ENCODE measurements around the gene MTG2. TPM values are rescaled to one million over a fixed set of nuclear protein-coding genes. Genes with fewer than 3 reads are reported as not detected.

MTG2 gene
- total RNA-seq, 1 experiment from 2014 or later, result 56.8 TPM

DNA sequence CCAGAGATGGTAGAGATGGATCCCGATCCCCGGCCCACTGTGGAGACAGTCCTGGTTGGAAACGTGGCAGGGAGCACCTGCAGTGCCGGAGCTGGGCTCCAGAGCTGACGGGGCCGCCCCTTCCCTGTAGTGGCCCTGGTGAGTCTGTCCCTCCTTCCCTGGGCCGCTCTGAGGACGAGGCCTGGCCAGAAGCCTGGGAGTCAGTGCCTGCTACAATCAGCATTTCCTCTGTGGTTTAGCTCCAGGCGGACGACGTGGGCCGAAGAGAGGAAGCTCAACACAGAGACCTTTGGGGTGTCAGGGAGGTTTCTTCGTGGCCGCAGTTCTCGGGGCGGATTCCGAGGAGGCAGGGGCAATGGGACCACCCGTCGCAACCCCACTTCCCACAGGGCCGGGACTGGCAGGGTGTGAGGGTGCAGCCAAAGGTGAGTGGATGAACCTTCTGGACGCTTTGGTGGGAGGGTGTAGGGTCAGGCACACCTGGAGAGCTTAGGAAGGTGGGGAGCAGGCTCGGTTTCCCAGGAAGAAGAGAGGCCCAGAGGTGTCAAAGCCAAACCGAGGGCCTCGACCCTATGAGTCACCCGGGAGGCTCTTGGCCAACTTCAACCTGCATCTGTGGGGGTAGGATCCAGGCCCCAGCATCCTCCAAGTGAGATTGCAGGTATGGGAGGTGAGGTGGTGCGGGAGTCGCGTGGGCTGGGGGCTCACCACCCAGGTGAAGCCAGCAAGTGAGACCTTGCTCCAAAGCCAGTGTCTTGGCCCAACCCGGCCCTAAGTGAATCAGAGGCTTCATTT is 49.6 kb upstream of the MTG2 start:
- H3K36me3 ChIP-seq (ENCODE audit: control insufficient read depth, insufficient read depth, low read length), result peaks cover 37% of the 10 kb centered on the region
- no peaks in the 10 kb centered on the region for H3K27me3 ChIP-seq (ENCODE audit: control insufficient read depth, insufficient read depth, low read length)
- BruUV-seq (replicated peaks), result no TSS peak
- no peaks in the 10 kb centered on the region; the same call in 1 of the 2 replicates for H3K4me1 ChIP-seq (ENCODE audit: control insufficient read depth, insufficient read depth, low read length)
- no peak overlapping the region for H3K4me3 ChIP-seq (ENCODE audit: low read depth in 2 of 2, low read length in 2 of 2)
- ATAC-seq (no peak), DNase-seq (ENCODE audit: low read depth, low spot score) (no peak)
- in situ Hi-C loops (cut with HindIII; ENCODE audit: low pct_unique_long_range_greater_than_20kb, low sequenced_read_pairs) (no loop called here), intact Hi-C loops (cut with micrococcal nuclease; ENCODE audit: unreplicated experiment) (no loop called here)
- CTCF ChIA-PET, result no interaction called here
- no peak overlapping the region for H3K27ac ChIP-seq (ENCODE audit: low read length)
- no peak for TF ChIP-seq TCF7L2 (IDR thresholded peaks at IDR 0.05; ENCODE audit: low read depth, low read length)
- no peak for TF ChIP-seq POLR2AphosphoS5 (IDR thresholded peaks at IDR 0.05; ENCODE audit: low read depth, low read length)
- TF ChIP-seq, protein P1, sequence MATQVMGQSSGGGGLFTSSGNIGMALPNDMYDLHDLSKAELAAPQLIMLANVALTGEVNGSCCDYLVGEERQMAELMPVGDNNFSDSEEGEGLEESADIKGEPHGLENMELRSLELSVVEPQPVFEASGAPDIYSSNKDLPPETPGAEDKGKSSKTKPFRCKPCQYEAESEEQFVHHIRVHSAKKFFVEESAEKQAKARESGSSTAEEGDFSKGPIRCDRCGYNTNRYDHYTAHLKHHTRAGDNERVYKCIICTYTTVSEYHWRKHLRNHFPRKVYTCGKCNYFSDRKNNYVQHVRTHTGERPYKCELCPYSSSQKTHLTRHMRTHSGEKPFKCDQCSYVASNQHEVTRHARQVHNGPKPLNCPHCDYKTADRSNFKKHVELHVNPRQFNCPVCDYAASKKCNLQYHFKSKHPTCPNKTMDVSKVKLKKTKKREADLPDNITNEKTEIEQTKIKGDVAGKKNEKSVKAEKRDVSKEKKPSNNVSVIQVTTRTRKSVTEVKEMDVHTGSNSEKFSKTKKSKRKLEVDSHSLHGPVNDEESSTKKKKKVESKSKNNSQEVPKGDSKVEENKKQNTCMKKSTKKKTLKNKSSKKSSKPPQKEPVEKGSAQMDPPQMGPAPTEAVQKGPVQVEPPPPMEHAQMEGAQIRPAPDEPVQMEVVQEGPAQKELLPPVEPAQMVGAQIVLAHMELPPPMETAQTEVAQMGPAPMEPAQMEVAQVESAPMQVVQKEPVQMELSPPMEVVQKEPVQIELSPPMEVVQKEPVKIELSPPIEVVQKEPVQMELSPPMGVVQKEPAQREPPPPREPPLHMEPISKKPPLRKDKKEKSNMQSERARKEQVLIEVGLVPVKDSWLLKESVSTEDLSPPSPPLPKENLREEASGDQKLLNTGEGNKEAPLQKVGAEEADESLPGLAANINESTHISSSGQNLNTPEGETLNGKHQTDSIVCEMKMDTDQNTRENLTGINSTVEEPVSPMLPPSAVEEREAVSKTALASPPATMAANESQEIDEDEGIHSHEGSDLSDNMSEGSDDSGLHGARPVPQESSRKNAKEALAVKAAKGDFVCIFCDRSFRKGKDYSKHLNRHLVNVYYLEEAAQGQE (IDR thresholded peaks at IDR 0.05; ENCODE audit: insufficient read depth in 1 of 2, low read depth in 2 of 2, low read length in 1 of 2), result no peak
- TF ChIP-seq SIN3A (IDR thresholded peaks at IDR 0.05; ENCODE audit: borderline replicate concordance, insufficient read depth, low read depth, low read length), result no peak
- TF ChIP-seq, protein P2, sequence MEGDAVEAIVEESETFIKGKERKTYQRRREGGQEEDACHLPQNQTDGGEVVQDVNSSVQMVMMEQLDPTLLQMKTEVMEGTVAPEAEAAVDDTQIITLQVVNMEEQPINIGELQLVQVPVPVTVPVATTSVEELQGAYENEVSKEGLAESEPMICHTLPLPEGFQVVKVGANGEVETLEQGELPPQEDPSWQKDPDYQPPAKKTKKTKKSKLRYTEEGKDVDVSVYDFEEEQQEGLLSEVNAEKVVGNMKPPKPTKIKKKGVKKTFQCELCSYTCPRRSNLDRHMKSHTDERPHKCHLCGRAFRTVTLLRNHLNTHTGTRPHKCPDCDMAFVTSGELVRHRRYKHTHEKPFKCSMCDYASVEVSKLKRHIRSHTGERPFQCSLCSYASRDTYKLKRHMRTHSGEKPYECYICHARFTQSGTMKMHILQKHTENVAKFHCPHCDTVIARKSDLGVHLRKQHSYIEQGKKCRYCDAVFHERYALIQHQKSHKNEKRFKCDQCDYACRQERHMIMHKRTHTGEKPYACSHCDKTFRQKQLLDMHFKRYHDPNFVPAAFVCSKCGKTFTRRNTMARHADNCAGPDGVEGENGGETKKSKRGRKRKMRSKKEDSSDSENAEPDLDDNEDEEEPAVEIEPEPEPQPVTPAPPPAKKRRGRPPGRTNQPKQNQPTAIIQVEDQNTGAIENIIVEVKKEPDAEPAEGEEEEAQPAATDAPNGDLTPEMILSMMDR (IDR thresholded peaks at IDR 0.05), result no peak
- H3K9me3 ChIP-seq (ENCODE audit: control insufficient read depth, insufficient read depth, low read depth, low read length), result no peaks in the 10 kb centered on the region
- POLR2A ChIA-PET, result no interaction called here

DNA sequence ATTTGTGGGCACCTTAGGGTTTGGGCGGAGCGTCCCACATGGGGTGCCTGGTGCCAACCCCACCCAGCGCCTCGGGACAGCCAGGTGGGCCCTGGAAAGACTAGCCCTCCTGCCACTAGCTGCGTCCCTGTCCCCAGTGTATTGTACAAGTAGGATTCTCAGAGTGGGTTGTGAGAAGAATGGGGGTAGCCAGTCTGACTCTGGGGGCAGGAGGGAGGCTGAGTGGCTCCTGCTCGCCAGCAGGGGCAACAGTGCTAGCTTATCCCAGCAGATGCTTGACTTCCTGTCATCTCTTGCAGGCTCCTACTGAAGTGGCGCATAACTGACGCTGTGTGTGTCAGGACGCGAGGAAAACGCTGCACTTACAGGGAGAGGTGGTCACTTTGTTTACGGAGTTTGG is 49.0 kb upstream of the MTG2 start:
- CTCF ChIA-PET, result no interaction called here

More for the DNA sequence above, 49.0 kb upstream of the MTG2 start:
- peak; percentile 57 for ATAC-seq
- TF ChIP-seq, protein P2 (IDR thresholded peaks at IDR 0.05), result no peak; the same call in 1 of the 2 replicates
- TF ChIP-seq POLR2AphosphoS5 (IDR thresholded peaks at IDR 0.05; ENCODE audit: low read depth, low read length), result peak; percentile 60; the same call in 1 of the 2 replicates
- Histone ChIP-seq H3K9me3 (ENCODE audit: control insufficient read depth, insufficient read depth, low read depth, low read length) (no peaks in the 10 kb centered on the region), H3K27ac (ENCODE audit: low read length) (no peak overlapping the region), H3K4me3 (ENCODE audit: low read depth in 2 of 2, low read length in 2 of 2) (no peak overlapping the region), H3K36me3 (ENCODE audit: control insufficient read depth, insufficient read depth, low read length) (peaks cover 36% of the 10 kb centered on the region), H3K4me1 (ENCODE audit: control insufficient read depth, insufficient read depth, low read length) (no peaks in the 10 kb centered on the region; the same call in 1 of the 2 replicates), H3K27me3 (ENCODE audit: control insufficient read depth, insufficient read depth, low read length) (no peaks in the 10 kb centered on the region)
- no peak for DNase-seq (ENCODE audit: low read depth, low spot score)
- BruUV-seq (replicated peaks), result no TSS peak
- in situ Hi-C loops (cut with HindIII; ENCODE audit: low pct_unique_long_range_greater_than_20kb, low sequenced_read_pairs), result no loop called here
- POLR2A ChIA-PET, result no interaction called here
- intact Hi-C loops (cut with micrococcal nuclease; ENCODE audit: unreplicated experiment), result no loop called here
